GM21717 (cell line): ENCODE results near the gene CCDC85A.

Experiments used
- ATAC-seq: cut with Tn5 transposase; IDR thresholded peaks from one replicate; pipeline ENCODE4 v1.9.1; 2021; ENCODE audit warnings: mild to moderate bottlenecking, moderate library complexity; ENCODE audit not compliant: unreplicated experiment

The CCDC85A gene

DNA sequence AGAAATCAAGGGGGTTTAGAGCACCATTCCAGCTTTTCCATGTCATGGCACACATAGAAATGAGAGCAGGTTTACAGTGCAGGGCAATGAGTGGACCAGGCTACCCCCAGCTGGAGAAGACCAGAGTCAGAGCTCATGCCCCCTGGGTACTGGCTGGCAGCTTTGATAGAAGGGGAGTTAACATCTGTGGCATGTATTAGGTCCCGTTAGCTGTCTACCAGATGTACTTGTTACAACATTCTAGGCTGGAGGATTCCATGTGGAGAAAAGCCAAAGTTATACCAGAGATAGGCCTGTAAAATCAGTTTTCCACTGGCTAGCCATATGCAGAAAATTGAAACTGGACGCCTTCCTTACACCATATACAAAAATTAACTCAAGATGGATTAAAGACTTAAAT is 109.2 kb downstream of the CCDC85A start:
- ATAC-seq, result no peak

DNA sequence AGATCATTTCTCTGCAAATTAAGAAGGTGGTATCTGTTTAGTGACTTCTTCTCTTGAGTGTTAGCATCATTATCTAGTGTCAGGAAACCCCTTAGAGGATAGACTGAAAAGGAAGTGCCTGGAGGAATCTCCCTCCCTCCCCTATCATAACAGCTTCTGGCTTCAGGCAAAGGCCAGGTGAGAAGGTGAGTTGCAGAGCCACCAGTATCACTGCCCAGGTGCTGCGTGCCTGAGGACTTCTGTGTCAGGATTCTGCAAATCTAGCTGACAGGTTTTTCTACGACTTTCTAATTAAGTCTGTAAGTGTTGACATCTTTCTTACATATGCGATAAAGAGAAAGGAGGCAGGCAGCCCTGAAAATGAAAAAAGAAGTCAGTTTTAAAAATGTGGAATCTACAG is 111.9 kb downstream of the CCDC85A start:
- no peak for ATAC-seq

DNA sequence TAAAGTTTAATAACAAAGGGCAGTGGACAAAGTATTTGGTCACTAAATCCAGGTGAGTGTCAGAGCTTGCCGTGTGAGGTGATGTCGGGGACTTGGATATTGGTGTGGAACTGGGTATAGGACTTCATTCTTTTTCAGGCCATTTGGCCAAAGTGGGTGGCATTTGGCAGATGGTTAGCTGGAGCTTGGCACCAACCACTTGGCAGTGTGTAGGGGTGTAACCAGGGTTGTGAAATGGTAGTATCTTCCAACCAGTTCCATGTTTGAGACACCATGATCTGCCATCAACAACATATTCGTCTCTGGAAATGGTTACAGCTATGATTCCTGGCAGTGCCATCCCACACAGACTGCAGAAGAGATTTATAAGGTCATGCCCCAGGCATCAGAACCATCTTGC is 113.9 kb downstream of the CCDC85A start:
- ATAC-seq, result no peak

DNA sequence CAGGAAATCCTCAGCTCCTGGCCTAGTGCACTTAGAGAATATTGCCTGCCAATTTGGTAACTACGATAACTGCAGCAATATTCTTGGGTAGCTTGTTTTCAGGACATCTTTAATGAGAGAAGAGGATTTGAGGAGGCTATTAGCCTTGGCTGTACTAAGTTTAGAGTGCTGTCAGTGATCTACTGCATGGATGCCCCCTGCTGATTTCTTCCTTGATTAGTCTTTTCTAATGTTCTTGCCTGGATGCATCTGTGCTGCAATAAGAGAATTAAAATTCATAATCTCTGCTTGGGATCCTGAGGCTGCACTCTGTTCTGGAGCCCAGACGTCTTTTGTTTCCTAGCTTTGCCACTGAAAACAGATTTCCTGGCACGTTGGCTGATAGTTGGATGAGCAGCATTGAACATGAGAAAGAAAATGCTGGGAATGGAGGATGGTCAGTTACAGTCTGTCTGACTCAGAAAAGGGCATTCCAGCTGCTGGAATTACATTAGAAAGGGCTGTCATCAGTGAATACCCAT is 115.4 kb downstream of the CCDC85A start:
- no peak for ATAC-seq

DNA sequence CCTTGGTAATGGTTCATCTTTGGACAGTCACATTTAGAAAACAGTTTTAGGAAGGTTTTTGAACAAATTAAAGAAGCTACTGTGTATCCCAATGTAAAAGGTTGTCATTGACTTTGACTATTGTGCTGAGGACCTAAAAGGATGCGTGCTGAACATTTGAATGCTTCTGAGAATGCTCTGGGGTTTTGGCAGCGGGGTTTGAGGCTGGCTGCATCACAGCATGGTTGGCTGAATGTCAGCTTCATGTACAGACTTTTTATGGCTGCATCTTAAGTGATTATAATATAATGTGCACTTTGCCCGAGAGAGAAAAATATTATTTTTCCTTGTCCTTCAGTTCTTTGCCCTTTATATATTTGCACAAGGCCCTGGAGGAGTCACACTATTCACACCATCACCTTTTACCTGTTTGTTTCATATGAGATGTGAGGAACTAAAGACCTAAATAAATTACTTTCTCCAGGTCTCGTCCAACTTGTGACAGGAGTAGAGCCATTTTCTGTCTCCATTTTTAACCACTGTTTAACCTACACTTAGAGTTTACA is 125.9 kb downstream of the CCDC85A start:
- no peak for ATAC-seq

DNA sequence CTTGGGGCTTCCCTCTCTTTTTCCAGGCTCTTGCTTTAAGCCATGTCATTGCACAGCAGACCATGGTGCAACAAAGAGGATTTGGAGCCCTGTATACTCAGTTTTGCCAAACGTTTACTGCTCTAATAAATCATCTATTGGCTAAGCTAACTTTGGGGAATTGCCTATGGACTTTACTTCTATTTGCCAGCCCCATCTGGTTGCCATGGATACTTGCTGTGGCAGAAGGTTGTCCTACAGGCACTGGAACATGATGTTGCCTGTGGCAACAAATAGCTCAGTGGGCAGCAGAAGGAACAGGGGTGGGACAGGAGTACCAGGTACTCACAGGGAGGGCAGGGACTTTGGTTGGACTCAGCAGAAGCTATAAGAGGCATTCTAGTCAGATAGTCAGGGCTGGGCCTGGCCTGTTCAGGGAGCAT is 129.7 kb downstream of the CCDC85A start:
- no peak for ATAC-seq

DNA sequence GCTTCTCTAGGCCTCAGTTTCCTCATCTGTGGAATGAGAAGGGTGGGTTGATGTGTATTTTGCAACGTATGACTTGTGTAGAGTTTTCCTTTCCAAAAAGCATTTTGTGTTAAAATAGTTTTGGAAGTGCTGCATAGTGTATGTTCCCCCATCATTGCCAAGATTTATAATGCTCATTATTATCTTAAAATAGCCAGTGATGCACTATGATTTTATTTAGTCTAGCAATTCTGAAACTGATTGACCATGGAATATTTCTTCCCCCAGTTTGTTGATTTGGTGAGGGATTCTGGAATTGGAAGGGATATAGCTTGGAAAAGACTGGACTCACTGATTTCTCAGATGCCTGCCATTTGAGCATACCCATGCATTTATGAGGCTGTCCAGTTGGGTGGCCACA is 130.6 kb downstream of the CCDC85A start:
- no peak for ATAC-seq

DNA sequence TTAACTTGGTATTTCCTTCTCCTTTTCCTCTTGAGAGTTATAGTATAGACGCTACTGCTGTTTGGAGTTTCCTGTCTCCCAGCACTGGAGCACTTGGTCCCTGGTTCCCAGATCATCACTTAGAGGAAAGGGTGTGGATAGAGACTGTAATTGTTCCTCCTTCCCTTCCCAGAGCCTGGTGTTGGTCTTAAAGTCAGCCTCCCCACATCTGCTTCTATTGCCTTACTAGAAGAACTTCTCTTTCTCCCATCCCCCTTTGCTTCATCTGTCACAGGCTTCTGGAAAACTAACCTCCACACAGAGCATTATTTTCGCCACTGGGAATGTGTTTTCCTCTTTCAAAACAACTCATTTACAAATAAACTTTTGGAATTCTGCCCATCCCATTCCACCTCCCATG is 131.0 kb downstream of the CCDC85A start:
- ATAC-seq, result no peak

DNA sequence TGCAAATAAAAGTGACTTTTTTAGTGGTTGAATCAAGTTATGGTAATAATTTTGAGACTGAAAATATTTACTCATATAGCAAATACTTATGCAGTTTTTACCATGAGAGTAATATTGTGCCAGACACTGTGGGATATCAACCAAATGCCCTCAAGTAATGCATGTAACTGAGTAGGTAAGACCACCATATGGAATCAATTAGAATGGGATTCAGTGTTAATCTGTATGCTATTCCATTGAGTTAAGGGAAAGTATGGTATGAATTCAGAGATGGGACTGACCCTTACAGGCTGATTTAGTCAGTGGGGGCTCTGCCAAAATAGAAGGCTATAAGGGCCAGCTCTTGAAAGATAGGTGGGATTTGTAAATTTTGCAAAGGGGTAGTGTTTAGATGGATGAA is 131.6 kb downstream of the CCDC85A start:
- no peak for ATAC-seq

DNA sequence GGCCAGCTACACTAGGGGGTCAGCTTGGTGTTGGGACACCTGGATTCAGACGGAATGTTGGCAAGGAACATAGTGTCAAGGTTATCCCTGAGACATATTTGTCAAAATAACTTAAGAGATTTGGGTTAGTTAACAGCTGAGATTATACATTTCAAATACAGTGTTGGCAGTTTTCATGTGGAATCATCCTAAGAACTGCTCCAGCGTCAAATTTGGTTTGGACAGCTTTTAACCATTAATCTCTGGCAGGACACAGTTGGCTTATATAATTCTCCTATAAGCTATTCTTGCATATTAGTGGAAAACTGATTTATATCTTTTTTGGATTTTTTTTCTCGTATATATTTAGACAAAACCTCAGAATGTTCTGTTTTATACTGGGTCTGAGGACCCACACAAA is 132.2 kb downstream of the CCDC85A start:
- no peak for ATAC-seq

DNA sequence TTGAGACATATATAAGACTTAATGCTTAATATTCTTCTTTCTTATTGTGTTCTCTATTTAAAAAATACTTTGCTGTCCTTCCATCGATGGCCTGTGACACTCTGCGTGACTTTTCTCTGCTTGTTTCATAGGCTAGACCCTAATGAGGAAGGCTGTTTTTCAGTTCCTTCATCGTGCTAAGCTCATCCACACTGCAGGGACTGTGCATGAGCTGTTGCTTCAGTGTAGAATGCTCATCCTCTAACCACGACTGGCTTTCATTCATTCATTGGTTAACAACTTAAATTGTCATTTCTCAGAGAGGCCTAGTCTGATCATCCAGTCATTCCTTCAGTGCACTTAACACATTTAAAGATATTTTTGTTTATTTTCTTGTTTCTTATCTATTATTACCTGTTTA is 134.4 kb downstream of the CCDC85A start:
- no peak for ATAC-seq

DNA sequence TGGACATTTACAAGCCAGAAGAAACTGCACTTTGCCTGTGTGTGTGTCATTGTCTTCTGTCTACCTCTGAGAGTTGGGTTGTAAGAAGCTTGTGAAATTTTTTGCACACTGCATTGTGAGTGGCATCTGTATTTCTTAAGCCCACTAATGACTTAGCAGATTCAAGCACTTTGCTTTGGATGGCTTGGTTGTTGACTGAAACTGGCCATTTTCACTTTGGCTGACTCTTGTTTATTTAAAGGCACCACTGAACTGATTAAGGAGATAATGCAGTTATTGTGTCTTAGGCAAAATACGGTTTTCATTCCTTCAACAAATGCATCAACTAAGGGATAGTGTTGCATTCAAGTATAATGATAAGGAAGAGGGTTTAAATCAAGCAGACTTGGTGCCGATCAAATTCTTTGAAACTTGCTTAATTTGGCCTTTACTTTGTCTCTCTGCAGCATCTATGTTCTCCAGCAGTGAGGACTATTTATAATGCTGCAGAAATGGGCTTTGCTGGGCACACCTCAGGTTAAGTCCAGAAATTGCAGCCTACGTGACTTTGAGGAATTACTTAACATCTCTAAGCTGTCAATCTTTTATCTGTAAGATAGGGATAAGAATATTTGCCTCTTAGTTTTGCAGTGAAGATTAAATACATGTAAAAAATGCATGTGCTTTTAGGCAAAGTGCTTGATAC is 142.0 kb downstream of the CCDC85A start:
- ATAC-seq, result no peak

DNA sequence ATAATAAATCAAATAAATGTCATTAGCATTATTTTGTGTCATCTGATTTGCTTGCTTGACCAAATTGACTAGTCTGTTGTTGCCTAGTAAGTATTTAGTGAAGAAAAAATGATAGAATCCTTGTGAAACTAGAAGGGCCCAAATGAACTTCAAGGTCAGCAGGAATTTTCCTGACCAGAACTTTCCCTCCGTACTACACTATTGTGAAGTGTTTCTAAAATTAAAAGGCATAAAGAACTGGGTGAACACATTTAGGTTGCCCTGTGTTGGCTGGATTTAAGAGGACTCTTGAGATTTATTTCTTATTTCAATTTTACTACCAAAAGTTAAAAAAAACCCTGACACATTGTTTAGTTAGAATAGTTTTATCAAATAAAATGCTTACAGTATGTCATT is 142.6 kb downstream of the CCDC85A start:
- ATAC-seq, result no peak

DNA sequence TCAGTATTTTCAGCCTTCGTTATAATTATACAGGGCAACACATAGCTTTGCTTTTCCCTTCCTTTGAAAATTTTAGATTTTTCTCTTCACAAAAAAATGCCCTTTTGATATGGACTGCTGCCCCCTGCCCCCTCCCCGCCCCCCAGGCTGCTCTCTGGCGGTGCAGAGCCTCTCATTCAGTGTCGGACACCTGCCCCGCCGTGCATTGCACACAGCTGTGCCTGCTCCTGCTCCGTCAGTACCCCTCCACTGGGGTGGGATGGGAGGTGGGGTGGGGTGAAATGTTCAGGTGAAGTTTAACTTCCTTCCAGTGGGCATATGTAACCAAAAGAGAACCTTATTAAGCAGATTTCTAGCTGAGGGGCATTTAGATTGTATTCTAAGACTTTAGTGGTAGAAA is 148.0 kb downstream of the CCDC85A start:
- ATAC-seq, result no peak

DNA sequence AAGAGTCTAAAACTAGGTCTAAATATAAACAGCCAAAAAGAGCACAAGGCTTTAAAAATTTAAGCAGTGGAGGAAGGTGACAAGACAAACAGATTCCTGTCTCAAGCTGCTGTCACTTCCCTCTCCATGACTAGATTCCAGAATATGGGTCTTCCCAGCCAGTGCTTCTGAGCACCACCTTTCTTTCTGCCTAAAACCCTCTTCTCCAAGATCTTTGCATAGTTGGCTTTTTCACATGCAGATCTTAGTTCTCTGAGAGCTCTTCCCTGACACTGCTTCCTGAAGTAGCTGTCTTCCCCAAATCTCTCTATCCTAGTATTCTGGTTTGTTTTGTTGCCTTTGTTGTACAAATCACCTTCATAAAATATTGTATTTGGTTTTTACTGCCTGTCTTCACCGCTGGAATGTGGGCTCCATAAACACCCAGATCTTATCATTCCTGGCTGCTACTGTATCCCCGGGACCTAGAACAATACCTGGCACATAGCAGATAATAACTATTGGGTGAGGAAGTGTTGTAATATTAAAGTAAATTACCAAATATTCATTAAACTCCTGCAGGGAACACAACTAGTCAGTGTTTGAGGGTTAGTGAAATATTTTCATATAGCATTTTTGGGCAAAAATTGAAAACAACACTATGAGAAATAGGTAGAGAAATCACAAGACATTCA is 150.2 kb downstream of the CCDC85A start:
- ATAC-seq, result no peak

DNA sequence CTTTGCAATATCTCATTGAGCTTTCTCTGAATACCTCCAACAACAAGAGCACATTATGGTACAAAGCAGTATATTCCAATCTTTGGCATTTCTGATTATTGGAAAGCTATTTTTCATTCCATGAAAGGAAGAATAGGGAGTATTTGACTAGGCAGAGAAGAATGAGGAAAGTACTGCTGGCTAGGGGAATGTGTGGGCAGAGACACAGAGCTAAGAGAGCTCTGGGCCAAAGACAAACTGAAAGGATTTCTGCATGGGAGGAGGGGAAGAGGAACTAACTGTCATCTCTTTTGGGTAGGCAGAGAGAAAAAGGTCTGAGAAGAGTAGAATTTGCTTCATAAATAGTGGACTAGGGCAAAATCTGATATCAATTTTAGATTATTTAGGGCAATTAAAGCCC is 150.8 kb downstream of the CCDC85A start:
- no peak for ATAC-seq

DNA sequence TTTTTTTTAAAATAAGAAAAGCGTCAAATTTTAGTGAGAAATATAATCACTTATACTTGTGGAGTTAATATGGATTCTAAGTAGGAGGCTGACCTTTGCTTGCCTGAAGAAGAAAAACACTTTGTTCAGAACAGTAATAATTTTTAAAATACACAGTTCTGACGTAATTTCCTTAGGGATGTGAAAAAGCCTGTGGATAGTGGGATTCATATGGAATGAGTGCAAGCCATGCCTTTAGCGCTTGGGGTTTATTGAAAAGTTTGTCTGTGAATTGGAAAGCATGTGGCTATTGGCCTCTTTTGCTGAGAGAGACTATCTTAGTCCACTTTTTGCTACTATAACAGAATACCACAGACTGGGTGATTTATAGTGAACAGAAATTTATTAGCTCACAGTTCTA is 151.3 kb downstream of the CCDC85A start:
- no peak for ATAC-seq

DNA sequence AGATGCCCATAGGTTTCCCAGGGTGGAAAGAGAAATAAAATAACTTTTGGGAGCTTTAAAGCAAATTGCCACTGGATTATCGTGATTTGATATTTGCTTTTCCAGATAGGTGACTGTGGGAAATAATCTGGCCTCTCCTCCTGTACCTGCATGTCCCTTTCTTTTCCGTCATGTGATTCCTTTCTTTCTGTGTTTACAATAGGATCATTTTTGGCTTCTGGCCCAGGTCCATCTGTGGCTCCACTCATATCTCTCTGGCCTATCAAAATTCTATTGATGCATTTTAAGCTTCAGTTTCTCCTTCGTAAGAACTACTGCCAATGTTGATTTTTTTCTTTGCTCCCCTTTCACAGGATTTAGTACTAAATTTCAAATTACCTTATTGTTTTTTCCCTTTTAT is 153.6 kb downstream of the CCDC85A start:
- no peak for ATAC-seq

DNA sequence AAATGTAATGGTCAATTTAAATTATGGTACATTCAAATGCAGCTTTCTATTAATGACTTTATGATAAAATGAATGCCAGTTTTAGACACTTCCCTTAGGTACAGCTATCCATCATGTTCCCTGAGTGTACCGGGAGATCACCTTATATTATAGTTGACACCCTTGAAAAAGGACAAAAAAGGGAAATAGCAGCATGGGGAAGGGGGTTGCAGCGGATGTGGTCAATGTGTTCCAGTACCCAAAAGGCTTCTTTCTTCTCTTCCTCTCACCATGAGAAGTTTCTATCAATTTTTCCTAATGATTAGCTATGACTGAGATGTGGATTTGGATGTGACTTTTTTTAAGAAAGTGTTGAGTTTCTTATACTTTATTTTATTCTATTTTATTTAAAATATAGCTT is 154.4 kb downstream of the CCDC85A start:
- ATAC-seq, result no peak

DNA sequence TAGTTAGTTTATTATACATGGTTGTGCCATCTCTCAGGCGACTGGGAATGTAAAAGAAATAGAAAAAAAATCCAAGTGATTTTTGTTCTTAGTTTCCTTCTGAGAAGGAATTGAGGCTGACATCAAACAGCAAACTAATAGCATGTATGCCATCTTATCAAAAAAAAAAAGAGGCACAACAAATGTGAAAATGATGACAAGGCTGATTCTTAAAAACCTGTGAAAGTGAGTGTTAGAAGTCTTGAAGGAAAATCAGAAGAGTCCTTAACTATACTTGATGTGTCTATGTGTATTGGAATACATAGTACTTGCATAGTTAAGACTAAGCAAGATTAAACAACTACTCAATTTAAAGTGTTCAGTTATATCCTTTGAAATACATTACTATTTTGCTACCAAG is 161.0 kb downstream of the CCDC85A start:
- no peak for ATAC-seq

DNA sequence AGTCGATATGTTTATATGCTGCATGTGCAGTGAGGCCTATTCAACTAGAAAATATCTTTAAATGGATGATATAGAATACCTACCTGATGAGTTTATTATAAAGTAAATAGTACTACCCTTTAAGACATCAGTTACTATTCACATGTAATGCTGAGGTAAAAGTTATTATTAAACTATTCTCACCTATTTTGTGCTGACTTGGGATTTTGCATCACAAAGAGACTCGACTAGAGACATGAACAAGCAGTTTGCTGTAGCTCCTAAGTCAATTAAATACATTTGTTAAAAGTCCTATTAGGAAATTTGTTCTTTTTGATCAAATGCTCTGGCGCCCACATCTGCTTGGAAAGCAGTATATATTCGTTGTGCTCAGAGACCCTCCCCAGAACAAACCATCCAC is 164.1 kb downstream of the CCDC85A start:
- ATAC-seq, result no peak
